HG03280 (cell line): ENCODE measurements around the gene UBE2E3.

Experiments used
- ATAC-seq: cut with Tn5 transposase; IDR thresholded peaks from one replicate; pipeline ENCODE4 v1.9.1; 2021; ENCODE audit warnings: mild to moderate bottlenecking, moderate library complexity; ENCODE audit not compliant: unreplicated experiment

UBE2E3 gene

DNA sequence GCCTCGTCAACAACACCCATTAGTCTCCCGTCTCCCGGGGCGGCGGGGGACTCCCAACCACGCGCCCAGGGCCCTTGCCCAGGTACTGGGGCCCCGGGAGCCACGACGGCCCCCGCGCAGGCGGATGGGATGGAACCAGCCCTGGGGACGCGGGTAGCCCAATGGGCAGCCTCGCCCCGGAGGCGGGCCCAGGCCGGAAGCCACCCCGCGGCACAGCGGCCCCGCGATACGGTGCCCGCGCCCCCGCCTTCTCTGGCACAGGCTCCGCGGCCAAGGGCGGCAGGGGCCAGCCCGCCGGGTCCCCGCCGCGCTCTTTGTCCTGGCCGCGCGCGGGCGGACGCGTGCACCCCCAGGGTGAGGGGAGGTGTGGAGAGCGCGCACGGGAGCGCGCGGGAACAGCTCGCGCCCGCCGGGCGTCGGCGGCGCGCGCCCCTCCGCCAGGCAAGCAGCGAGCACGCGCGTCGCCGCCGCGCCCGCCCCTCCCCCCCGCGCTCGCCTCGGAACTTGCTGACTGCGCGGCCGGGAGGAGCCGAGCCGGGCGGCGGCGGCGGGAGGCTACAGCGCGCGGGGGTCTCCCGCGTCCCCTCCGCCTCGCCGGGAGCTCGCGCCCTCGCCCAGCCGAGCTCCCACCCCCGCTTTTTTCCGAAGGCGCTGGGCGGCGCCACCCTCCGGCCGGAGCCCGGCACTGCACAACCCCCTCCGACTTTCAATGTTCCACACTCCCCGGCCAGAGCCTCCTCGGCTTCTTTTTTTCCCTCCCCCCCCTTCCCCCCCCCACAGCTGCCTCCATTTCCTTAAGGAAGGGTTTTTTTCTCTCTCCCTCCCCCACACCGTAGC, at the start of gene UBE2E3:
UBE2E3 (plus strand) TSS at position 500 of the 837 bp plus-strand sequence. CDS start 1,438 bp downstream, outside the sequence.
- peak; percentile 74 for ATAC-seq

DNA sequence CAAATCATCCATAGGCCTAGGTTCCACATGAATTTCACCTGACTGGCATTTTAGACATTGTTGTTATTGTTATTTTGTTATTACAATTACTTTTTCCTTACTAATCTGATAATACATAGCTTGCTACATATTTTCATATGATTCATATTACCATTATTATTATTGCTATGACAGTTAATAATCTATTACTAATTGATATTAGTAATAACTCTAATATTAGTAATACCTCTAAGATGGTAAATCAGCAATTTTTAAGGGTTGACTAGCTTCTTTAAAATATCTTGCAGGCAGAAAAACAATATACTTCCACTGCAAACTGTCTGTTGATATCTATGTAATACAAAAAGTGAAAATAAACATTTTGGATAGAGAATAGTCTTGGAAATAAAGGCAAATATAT, 48.6 kb upstream of the UBE2E3 start:
- ATAC-seq: no peak

DNA sequence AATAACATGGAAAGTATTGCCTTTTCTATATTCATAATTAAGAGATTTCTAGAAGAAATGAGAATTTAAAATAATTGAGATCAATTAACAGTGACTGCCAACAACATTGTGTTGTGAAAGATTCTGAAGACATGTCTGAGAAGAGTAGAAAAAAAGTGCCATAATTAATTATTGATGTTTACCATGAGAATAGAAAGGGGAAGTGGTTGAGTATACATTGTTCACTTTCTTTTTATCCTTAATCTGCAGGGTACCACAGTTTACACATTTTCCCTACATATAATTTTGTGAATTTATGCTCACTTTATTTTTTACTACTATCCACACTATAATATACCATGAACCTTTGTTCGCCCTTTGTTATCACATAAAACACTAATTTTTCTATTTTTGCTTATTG, 47.1 kb upstream of the UBE2E3 start:
- no peak for ATAC-seq

DNA sequence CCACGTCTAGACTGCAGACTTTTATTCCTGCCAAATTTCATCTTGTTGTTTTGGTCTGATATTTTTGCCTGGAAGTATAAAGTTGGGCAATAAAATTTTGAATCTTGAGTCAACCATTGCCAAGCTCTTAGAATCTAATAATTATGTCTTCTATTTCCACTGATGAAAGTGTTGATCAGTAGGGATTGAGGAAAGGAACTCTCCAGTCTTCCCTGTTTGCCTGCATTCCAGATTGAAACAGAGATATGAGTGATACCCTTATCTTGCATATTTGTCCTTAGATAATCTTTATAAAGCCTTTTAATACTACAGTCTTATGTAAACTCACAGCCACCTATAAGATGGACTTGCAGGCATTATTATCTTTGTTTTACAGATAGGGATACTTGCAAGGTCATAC, 45.5 kb upstream of the UBE2E3 start:
- no peak for ATAC-seq

DNA sequence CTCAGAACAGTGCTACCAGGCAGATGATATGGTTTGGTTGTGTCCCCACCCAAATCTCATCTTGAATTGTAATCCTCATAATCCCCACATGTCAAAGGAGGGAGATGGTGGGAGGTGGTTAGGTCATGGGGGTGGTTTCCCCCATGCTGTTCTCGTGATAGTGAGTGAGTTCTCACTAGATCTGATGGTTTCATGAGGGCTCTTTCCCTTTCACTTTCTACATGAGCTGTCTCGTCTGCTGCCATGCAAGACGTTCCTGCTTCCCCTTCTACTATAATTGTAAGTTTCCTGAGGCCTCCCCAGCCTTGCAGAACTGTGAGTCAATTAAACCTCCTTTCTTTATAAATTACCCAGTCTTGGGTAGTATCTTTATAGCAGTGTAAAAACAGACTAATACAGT, 42.9 kb upstream of the UBE2E3 start:
- peak; percentile 65 for ATAC-seq

DNA sequence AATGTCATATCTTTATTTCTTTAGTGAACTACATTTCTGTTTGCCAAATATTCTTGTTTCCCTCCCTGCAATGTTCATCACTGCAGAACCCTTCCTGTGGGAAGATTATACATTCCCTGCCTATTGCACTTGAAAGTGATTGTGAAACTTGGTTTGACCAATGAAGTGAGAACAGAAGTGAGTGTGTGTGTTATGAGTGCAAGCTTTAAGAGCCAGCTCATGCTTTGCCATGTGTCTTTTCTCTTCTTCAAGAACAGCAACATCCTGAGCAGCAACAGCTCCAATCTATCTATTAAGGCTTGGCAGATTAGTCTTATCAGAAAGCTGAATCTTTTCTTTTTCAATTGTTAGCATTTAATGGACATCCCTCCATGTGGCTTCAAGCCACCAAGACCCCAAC, 42.0 kb upstream of the UBE2E3 start:
- ATAC-seq: no peak

DNA sequence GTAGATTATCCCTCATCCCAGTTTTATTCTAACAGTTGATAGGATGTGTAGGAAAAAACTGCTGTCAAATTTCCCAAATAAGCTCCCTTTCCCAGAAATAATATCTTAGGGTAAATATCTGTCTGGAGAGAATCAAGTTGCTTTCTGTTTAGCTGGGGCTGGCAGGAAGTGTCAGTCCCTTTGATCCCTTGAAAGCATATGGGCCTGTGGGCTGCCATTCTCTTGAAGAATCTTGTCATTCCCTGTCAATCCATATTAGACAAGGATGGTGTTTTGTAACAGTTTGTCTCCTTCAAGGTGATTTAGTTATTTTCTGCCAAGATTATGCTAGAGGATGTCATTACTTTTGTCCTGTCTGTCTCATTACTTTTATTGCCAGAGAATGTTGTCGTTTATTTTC, 37.1 kb upstream of the UBE2E3 start:
- ATAC-seq: no peak

DNA sequence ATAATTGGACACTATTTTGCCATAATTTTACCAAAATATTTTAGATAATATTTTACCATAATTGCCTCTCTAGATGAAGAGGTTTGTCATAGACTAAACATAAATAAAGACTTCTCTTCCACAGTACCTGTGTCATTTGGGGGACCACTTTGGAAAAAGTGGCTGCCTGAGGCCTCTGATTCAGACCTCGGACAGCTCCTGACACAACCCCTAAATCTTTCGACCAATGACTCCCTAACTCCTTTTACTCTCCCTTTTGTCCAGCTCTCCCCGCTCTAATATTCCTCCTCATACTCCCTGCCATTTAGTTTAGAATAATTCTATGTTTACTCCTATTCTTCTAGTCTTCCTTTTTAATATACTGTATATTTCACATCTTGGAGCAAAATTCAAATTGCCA, 36.0 kb upstream of the UBE2E3 start:
- no peak for ATAC-seq

DNA sequence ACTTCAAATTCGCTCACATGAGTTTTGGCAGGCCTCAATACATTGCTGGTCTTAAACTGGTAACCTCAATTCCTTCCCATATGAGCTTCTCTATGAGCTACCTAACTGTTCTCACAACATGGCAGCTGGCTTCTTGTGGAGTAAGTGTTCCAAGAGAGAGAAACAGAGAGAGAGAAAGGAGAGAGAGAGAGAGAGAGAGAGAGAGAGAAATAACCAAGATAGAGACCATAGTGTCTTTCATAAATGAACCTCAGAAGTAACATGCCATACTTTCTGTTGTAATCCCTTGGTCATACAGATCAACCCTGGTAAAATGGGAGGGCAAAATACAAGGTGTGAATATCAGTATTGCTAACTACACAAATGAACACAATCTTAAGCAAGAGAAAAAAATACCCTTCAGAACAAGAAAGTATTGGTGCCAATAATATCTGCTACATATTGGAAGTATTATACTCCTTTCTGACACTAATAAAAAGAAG, 33.2 kb upstream of the UBE2E3 start:
- ATAC-seq: no peak

DNA sequence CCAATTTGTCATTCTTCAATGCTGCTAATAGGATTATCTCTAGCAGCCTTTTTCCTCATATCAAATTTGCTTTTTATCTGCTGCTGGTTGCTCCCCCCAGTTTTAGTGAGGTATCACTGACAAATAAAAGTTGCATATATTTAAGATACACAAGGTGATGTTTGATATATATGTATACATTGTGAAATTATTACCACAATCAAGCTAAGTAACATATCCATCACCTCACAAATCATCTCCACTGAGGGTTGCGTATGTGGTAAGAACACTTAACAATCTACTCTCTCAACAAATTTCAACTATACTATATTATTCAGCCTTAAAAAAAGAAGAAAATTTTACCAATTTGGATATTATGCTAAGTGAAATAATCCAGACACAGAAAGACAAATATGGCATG, 30.5 kb upstream of the UBE2E3 start:
- no peak for ATAC-seq

DNA sequence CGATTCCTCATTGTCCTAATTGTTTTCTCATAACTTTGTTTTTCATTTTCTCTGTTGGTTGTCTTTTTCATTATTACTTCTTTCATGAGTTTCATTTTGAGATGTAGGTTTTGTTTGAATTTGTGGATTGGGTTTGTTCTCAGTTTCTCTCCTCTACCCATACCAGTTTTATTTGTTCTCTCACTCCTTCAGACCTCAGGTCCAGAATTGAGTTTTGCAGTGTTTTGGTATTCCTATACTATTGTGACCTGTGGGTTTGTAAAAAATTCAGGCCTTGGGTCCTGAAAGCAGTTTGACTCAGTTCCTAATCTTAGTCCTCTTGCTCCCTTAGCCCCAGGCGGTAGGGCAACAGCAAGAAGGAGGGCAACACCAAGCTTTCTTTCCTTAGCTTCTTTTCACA, 28.3 kb upstream of the UBE2E3 start:
- ATAC-seq: no peak

DNA sequence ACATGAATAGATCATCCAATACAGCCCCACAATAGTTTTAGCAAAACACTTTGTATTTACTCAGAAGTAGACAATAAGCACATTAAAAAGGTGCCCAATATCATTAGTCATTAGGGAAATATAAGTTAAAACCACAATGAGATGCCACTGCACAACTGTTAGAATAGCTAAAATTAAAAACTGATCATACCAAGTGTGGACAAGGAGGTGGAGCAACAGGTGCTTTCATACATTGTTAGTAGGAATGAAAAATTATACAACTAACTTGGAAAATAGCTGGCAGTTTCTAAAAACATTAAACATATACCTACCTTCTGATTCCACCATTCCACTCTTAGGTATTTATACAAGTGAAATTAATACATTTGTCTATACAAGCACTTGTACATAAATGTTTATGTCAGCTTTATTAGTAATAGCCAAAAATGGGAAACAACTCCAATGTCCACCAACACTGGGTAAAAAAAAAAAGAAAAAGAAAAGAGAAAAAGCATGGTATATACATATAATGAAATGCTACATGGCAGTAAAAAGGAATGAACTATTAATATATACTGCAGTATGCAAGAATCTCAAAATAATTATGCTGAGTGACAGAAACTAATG, 27.6 kb upstream of the UBE2E3 start:
- no peak for ATAC-seq

DNA sequence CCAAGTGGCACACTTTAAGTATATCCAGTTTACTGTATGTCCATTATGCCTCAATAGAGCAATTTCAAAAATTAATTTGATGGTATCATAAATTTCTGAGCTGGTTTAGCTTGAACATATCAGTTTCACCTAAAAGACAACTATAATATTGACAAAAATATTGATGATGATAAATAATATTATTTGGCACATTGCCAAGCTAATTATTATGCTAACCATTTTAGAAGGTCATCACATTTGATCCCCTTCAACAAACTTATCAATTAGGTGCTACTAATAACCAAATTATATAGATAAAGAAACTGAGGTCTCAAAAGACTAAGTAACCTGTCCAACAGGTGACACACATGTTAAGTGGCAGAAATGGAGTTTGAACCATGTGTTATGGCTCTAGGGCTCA, 26.9 kb upstream of the UBE2E3 start:
- ATAC-seq: no peak

DNA sequence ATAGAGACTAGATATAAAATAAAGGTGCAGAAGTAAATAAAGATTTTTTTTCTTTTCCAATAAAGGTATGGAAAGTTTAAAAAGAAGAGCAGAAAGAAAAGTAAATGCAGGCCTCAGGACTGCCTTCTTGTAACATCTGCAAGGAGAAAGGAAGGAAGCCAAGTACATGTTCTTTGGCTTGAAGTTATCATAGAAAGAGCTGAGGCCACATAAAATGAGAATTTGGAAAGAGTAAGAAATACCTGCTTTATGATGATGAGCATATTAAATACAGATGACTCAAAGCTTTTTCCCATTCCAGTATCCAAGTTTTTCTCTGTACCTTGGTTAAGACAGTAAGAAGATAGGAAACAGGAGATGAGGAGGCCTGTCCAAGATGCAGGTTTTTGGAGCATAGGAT, 25.3 kb upstream of the UBE2E3 start:
- ATAC-seq: no peak

DNA sequence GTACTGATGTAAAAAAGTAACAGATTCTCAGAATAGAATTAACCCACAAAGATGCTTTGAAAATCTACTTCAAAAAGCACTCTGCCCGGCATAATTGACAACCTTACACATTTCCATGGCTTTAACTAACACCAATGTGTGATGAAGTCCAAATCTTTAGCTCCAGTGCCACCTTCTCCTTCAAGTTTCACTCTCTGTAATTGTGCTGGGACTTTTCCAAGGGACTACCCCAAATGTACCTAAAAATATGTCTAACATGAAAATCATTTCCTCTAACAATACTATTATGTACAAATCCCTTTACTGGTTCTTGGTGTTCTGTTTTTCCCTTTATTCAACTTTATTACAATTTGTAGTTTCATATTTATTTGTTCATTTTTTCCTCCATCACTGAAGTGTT, 20.6 kb upstream of the UBE2E3 start:
- no peak for ATAC-seq

DNA sequence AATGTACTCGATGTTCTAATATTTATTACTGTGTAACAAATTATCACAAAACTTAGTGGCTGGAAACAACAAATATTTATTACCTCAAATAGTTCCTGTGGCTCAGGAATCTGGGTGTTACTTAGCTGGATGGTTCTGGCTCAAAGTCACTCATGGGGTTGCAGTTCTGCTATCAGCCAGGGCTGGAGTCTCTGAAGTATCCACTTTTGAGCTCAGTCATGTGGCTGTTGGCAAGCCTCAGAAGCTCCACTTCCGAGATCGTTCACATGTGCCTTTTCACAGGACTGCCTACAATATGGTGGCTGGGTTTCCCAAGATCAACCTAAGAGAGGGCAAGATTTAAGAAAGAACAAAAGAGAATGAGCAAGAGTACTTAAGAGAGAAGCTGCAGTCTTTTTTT, 19.4 kb upstream of the UBE2E3 start:
- ATAC-seq: no peak

DNA sequence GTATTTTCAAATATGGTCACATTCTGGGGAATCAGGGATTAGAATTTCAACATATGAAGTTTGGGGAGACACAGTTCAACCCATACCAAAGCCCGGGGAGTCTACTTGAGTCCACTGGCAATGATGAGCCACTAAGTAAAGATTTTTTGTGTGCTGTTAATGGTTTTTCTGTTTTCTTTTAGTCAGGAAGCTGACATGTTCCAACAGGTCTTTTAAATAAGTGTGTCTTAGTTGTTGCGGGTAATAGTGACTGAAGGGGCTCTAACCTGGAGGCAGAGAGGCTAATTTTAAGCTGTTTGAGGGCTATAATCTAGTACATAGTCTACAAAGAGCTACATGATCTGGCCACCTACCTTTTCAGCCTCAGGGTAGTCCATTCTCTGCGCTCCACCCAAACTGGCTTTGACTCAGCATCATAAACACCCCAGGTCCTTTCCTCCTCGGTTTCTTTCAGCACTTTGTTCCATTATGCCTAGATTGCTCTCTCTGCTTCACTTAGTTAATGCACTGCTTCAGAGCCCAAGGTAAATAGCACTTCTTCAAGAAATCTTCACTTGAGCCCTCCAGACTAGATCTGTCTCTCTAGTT, 17.6 kb upstream of the UBE2E3 start:
- no peak for ATAC-seq

DNA sequence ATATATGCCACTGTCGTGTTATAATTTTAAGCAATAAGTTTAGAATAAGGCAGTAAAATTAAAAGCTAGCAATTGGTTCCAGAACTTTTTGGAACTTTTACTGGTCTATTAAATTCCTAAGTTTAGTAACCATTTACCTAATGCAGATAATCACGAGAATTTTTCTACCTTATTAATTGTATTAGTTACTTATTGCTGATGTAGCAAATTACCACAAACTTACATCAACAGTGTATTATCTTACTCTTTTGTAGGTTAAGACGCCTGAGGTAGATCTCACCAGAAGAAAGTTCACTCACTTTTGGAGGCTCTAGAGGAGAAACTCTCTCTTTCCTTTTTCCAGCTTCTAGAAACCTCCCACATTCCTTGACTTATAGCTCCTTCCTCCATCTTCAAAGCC, 14.0 kb upstream of the UBE2E3 start:
- ATAC-seq: no peak

DNA sequence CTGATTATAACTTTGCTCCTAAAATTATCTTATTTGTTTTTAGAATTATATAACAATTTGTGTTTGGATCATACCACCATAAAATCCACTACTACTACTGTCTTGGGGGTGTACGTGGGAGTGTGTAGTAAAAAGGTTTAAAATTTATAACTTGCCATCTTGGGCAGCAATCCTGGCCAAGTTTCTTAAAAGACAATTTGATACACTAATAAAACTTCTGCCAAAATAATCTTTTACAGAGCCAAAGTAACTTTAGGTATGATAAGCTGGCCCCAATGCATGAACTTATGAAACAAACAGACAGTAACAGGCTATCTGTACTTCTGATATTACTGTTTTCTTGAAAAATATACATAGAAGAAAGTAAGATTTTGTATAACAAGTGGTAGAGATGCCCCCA, 11.3 kb upstream of the UBE2E3 start:
- ATAC-seq: no peak

DNA sequence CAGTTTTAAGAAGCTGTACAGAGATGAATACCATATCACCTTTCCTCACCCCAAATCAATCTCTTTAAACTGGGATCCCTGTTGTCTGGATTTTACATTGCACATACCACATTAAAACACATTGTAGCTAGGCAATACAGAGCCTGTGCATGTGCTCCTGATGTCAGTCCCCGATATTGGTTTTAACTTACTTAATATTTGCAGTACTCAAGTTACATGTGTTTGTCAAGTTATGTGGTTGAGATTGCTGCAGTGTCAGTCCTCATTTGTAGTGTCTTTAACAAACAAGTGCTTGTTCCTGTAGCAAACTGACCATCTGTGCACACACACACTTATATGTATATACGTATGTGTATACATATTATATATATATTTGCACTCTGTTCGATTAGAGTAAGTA, 10.4 kb upstream of the UBE2E3 start:
- ATAC-seq: no peak

DNA sequence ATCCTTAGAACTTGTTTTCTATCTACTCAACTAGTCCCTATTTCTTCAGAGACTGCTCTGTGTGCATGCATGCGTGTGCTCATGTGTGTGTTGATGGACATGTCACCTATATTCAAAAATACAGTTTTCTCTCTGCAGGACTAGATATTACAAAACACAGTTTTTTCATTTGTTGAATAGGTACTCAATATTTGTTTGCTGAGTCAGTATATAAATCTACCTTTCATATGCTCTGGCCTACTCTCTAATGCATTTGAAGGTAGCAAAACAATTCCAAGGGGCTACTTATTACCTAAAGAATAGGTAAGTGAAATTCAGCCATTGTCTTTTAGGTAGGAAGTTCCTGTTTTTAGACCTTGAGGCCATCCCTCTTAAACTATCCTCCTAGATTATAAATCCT, 8.6 kb upstream of the UBE2E3 start:
- ATAC-seq: no peak

DNA sequence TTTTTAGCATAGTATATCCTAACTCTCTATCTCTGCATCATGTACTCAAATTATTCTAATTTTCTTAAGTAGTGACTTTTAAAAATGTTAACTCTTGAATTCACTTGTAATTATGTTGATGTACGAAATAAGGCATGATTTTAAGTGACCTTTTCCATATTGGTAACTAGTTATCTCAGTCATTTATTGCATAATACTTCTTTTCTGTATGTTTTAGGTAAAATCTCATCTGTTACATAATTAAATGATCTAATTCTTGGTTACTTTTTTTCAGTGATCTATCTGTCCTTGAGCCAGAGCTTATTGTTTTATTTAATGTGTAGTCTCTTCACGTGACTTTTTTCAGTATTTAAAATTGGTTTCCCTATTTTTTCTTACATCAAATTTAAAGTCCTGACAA, 4.8 kb upstream of the UBE2E3 start:
- ATAC-seq: no peak
